HL-60 (cell line): Measurements from ENCODE around the gene DCHS2.

Experiments
- POLR2AphosphoS5 ChIP-seq: IDR thresholded peaks from 2 replicates; pipeline ENCODE4 v1.6.1; 2012; ENCODE audit warnings: low read depth
- REST ChIP-seq: IDR thresholded peaks from 2 replicates; pipeline ENCODE4 v1.6.1; 2012; ENCODE audit warnings: low read depth; ENCODE audit not compliant: insufficient replicate concordance
- TF ChIP-seq, protein P1 (sequence below): IDR thresholded peaks from one replicate; pipeline ENCODE4 v1.5.1; 2011; ENCODE audit warnings: low read length, control low read depth, inconsistent platforms; ENCODE audit not compliant: insufficient read depth

DNA sequence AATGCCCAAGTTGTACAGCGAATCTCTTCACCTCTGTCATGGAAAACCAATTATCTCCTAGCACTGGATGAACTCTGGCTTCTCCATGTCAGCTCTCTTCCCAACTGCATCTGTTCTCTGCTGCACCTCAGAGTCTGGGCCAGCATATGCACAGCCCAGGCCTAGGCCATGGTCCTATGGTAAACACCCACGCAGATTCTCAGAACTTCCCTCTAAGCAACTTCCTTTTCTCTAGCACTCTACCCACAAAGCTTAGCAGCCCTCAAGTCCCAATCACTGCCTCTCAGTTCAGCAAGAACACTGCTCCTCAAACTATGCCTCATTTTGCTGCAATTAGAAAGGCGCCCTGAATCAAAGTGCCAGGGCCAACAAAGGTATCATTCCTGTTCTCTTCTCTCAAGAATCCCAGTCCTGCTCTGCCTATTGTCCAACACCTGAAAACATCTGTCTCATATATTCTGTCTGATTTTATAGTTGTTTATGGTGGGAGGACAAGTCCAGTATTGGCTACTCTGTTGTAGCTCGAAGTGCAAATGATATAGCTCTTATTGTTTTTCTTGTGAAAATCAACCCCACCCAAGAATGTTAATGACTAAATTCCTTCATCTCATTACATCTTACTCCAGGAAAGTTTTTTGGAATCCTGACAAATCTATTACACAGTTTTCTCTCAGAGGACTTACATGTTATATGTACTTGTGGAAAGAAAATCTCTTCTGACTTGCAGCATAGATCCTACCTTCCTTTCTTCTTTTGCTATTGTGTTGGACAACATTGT lies 85.4 kb downstream of the DCHS2 start:
- TF ChIP-seq, protein P1, sequence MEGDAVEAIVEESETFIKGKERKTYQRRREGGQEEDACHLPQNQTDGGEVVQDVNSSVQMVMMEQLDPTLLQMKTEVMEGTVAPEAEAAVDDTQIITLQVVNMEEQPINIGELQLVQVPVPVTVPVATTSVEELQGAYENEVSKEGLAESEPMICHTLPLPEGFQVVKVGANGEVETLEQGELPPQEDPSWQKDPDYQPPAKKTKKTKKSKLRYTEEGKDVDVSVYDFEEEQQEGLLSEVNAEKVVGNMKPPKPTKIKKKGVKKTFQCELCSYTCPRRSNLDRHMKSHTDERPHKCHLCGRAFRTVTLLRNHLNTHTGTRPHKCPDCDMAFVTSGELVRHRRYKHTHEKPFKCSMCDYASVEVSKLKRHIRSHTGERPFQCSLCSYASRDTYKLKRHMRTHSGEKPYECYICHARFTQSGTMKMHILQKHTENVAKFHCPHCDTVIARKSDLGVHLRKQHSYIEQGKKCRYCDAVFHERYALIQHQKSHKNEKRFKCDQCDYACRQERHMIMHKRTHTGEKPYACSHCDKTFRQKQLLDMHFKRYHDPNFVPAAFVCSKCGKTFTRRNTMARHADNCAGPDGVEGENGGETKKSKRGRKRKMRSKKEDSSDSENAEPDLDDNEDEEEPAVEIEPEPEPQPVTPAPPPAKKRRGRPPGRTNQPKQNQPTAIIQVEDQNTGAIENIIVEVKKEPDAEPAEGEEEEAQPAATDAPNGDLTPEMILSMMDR: no peak
- no peak for TF ChIP-seq REST
- TF ChIP-seq POLR2AphosphoS5: no peak
